ENCODE measurements around the gene FN1.

The FN1 gene

GRCh38 chr2:215435870-215436704, at the start of gene FN1:
FN1 (minus strand) TSS chr2:215436068; CDS start chr2:215435802, 266 bp downstream.
- peak; percentile 34 for DNase-seq

- no peak for DNase-seq
Observed at GRCh38 chr2:215485032-215485431, 49.2 kb upstream of the FN1 start.

- DNase-seq: no peak
Observed at GRCh38 chr2:215484570-215484969, 48.7 kb upstream of the FN1 start.

GRCh38 chr2:215483431-215483830, 47.6 kb upstream of the FN1 start:
- DNase-seq: no peak

- DNase-seq: peak; percentile 64
Observed at GRCh38 chr2:215479536-215480240, 43.8 kb upstream of the FN1 start.

- no peak for DNase-seq
Observed at GRCh38 chr2:215479121-215479520, 43.3 kb upstream of the FN1 start.

GRCh38 chr2:215476424-215476823, 40.6 kb upstream of the FN1 start:
- no peak for DNase-seq

- DNase-seq: no peak
Observed at GRCh38 chr2:215466097-215466909, 30.4 kb upstream of the FN1 start.

- no peak for DNase-seq
Observed at GRCh38 chr2:215465256-215465655, 29.4 kb upstream of the FN1 start.

GRCh38 chr2:215461836-215462532, 26.1 kb upstream of the FN1 start:
- DNase-seq: no peak

- DNase-seq: no peak
Observed at GRCh38 chr2:215460682-215461382, 25.0 kb upstream of the FN1 start.

GRCh38 chr2:215455958-215456357, 20.1 kb upstream of the FN1 start:
- DNase-seq: no peak

- DNase-seq: peak; percentile 11
Observed at GRCh38 chr2:215454519-215455246, 18.8 kb upstream of the FN1 start.

GRCh38 chr2:215452725-215453124, 16.9 kb upstream of the FN1 start:
- no peak for DNase-seq

- DNase-seq: no peak
Observed at GRCh38 chr2:215451012-215451756, 15.3 kb upstream of the FN1 start.

GRCh38 chr2:215450188-215451011, 14.5 kb upstream of the FN1 start:
- no peak for DNase-seq

GRCh38 chr2:215447673-215448081, 11.8 kb upstream of the FN1 start:
- DNase-seq: no peak

GRCh38 chr2:215447056-215447455, 11.2 kb upstream of the FN1 start:
- DNase-seq: no peak

GRCh38 chr2:215442401-215442787, 6.5 kb upstream of the FN1 start:
- DNase-seq: no peak
